GM12864 (cell line): ENCODE results near the gene ZNF813.
"Not testable (repeated sequence)": the region's sequence is repeated elsewhere in the genome, so short reads cannot be mapped to it uniquely, and the experiment has no call there.

Experiments used
- DNase-seq: peaks from one replicate; pipeline ENCODE4 v3.0.0-alpha.2; 2011; ENCODE audit warnings: low read depth
- H3K4me3 ChIP-seq: 2 replicates; pipeline ENCODE4 v1.5.1; 2011; ENCODE audit warnings: mild to moderate bottlenecking, low read depth, low read length, control low read depth
- TF ChIP-seq, protein P1 (sequence below): IDR thresholded peaks from 2 replicates; pipeline ENCODE4 v1.5.1; 2011; ENCODE audit warnings: low read depth, mild to moderate bottlenecking, moderate library complexity, low read length, control low read depth, inconsistent platforms; ENCODE audit errors: missing control alignments

ZNF813 gene

DNA sequence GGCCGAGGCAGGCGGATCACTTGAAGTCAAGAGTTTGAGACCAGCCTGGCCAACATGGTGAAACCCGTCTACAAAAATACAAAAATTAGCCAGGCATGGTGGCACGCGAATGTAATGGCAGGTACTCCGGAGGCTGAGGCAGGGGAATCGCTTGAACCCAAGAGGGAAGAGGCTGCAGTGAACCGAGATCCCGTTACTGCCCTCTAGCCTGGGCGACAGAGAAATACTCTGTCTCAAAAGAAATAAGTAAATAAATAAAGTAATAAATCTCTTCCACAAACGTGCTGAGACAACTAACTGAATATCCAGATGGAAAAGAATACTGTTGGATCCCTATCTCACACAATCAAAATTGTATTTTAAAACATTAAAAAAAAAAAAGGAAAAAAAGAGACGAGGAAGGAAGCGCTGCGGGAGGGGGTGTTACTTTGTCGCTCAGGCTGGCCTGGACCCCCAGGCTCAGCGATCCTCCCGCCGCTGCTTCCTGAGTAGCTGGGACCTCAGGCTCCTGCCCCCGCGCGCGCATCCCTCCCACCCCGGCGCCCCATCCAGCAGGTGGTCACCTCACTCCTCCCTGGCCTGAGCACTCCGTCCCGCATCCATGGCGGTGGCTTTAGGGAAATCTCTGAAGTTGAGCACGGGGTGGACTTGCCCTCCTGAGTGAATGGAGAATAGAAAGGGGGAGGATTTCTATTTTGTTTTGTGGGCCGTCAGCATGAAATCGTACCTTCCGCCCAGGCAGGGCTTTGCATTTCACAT, 628 bp upstream of the ZNF813 start:
- TF ChIP-seq, protein P1, sequence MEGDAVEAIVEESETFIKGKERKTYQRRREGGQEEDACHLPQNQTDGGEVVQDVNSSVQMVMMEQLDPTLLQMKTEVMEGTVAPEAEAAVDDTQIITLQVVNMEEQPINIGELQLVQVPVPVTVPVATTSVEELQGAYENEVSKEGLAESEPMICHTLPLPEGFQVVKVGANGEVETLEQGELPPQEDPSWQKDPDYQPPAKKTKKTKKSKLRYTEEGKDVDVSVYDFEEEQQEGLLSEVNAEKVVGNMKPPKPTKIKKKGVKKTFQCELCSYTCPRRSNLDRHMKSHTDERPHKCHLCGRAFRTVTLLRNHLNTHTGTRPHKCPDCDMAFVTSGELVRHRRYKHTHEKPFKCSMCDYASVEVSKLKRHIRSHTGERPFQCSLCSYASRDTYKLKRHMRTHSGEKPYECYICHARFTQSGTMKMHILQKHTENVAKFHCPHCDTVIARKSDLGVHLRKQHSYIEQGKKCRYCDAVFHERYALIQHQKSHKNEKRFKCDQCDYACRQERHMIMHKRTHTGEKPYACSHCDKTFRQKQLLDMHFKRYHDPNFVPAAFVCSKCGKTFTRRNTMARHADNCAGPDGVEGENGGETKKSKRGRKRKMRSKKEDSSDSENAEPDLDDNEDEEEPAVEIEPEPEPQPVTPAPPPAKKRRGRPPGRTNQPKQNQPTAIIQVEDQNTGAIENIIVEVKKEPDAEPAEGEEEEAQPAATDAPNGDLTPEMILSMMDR = no peak
- H3K4me3 ChIP-seq = peak overlapping the region; percentile 88
- DNase-seq = no peak

DNA sequence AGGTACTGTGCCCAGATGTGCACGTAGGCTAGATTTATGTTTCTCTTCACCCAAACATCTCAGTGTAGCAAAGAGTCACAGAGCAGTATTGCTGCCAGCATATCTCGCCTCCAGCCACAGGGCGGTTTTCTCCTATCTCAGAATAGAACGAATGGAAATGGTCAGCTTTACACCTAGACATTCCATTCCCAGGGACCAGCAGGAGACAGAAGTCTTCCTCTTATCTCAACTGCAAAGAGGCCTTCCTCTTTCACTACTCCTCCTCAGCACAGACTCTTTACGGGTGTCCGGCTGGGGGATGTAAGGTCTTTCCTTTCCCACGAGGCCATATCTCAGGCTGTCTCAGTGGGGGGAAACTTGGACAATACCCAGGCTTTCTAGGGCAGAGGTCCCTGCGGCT, 1.1 kb downstream of the ZNF813 start:
- H3K4me3 ChIP-seq = peak overlapping the region; percentile 88
- not testable (repeated sequence) for DNase-seq

DNA sequence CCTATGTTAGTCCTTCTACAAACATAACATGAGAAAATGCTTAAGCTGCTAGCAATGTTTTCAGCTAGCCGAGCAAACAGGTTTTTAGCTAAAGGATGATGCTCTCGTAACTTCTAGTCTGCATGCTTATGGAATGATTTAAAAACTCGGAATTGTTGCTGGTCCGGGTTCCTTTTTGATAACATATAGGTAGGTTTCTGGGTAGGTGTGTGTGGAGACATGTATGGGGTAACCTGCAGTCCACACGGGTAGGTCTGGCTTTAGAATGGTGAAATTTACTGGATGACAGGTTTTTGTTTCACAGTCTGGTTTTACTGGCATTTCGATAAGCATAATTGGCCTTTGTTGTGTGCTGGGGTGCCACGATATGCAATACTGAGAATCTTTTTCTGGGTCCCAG, 4.4 kb downstream of the ZNF813 start:
- TF ChIP-seq, protein P1 = no peak
- no peak for DNase-seq
- H3K4me3 ChIP-seq = no peak overlapping the region

DNA sequence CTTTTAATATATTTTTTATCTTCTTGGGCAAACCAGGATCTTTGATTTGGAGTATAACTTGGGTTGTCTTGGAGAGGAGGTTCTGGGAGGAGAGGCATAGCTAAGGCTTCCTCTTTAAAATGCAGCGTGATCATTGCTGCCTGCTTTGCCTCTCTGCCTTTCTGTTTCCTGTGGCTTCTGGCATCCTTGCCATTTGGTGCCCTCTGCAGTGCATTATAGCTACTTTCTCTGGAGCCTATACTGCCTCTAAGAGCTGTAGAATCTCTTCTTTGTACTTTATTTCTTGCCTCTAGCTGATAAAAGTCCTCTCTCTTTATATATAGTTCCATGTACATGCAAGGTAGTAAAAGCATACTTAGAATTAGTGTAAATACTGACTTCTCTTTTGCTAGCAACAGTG, 7.3 kb downstream of the ZNF813 start:
- H3K4me3 ChIP-seq, DNase-seq: not testable (repeated sequence)

DNA sequence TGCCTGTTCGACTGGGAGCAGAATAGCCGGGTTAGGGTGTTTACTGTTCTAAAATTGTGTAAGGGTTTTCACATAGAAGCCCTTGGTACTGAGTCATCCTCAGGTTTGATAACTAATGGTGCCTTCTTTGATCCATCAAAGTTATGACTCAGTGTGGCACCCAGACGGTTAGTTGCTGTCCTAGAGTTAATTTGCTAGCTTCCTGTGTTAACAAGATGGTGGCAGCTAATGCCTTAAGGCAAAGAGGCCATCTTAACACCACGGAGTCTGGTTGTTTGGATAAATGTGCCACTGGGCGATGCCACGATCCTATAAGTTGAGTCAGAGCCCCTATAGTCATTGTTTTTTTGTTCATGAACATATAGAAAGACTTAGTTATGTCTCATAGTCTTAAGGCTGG, 7.9 kb downstream of the ZNF813 start:
- not testable (repeated sequence) for DNase-seq, H3K4me3 ChIP-seq

DNA sequence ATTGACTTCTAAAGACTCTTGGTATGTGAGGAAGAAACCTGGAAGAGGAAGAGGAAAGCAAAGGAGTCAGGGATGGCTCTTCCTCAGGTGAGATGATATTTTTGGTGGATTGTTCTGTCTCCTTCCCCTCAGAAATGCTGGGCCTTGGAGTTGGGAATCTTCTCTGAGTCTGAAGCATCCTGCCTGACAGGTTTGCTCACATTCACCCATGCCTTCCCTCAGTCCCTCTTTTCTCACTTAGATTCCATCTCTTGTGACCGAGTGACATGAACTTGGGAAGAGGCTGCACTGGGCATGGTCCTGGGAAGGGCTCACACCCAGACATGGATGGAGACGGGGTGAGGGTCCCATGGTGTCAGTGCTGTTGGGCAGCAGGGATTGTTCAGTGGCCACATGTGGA, 16.2 kb downstream of the ZNF813 start:
- H3K4me3 ChIP-seq, DNase-seq: not testable (repeated sequence)

DNA sequence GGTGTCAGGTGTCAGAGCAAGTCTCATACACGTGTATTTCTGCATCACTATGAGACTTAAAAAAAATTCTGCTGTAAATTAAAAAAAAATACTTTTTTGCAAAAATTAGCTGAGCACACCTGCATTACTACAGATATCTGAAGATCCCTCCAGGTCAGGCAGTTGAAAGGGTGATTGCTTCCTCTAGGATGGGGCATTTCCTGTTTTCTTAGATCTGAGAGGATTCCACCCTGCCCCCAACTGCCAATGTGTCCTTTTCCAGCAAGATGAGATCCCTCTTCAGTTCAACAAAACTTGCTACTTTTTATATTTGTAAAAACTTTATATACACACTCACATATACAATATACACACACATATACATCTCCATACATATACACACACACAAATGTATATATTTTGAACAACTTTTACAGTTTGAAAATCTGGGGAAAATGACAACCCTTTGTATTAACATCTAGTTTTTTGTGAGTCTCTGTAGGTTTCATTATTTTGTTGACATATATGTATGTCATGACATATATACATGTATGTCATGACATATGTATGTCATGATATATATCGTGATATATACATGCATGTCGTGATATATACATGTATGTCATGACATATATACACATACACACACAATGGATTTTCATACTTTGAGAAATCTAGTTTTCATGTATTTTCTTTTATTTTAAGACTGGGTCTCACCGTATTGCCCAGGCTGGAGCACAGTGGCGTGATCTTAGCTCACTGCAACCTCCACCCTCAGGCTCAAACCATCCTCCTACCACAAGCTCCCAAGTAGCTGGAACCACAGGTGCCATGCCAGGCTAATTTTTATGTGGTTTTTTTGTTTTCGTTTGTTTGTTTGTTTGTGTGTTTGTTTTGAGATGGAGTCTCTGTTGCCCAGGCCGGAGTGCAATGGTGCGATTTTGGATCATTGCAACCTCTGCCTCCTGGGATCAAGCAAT, 17.8 kb downstream of the ZNF813 start:
- no peak for DNase-seq
- no peak overlapping the region for H3K4me3 ChIP-seq
- TF ChIP-seq, protein P1 = no peak

DNA sequence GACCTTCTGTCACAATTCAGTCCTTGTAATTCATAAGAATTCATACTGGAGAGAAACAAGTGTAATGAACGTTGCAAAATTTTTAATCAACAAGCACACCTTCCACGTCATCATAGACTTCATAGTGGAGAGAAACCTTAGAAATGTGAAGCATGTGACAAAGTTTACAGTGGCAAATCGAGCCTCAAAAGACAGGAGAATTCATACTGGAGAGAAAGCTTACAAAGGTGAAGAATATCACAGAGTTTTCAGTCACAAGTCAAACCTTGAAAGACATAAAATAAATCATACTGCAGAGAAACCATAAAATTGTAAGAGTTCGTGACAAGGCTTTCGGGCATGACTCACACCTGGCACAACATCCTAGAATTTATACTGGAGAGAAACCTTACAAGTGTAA, 24.6 kb downstream of the ZNF813 start:
- TF ChIP-seq, protein P1 = no peak
- no peak overlapping the region for H3K4me3 ChIP-seq
- no peak for DNase-seq

DNA sequence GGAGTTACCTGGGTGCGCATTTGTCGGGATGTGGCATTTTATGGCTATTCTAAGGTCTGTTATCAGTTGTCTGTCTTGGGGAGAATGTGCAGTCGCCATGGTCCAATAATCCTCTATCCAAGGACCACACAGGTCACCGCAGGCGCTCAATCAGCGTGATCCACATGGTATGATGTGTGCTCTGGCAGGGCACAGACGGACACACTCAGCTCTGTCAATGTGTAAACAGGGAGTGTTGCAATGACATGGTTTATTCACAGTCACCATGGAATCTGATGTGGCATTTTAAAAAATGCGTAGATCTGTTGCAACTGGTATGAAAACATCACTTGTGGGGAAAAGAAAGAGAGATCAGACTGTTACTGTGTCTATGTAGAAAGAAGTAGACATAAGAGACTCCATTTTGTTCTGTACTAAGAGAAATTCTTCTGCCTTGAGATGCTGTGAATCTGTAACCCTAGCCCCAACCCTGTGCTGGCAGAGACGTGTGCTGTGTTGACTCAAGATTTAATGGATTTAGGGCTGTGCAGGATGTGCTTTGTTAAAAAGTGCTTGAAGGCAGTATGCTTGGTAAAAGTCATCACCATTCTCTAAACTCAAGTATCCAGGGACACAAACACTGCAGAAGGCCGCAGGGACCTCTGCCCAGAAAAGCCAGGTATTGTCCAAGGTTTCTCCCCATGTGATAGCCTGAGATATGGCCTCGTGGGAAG, 29.9 kb downstream of the ZNF813 start:
- DNase-seq, H3K4me3 ChIP-seq: not testable (repeated sequence)

DNA sequence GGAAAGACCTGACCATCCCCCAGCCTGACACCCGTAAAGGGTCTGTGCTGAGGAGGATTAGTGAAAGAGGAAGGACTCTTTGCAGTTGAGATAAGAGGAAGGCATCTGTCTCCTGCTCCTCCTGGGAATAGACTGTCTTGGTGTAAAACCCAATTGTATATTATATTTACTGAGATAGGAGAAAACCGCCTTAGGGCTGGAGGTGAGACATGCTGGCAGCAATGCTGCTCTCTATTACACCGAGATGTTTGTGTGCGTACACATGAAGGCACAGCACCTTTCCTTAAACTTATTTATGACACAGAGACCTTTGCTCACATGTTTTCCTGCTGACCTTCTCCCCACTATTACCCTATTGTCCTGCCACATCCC, 30.5 kb downstream of the ZNF813 start:
- DNase-seq, H3K4me3 ChIP-seq: not testable (repeated sequence)

DNA sequence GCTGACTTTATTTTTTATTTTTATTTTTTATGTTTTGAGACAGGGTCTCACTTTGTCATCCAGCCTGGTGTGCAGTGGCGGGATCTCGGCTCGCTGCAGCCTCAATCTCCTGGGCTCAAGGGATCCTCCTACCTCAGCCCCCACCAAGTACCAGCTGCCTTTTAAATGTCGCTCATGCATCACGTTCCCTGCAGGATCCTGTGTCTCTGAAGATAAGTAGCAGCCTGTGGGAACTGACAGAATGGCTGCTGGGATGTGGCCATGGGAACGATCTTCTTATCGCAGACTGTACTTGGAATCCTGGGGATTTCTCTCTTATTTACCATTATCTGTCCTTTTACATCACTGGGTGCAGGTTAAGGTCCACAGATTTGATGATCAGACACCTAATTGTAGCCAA, 35.6 kb downstream of the ZNF813 start:
- not testable (repeated sequence) for DNase-seq, H3K4me3 ChIP-seq

DNA sequence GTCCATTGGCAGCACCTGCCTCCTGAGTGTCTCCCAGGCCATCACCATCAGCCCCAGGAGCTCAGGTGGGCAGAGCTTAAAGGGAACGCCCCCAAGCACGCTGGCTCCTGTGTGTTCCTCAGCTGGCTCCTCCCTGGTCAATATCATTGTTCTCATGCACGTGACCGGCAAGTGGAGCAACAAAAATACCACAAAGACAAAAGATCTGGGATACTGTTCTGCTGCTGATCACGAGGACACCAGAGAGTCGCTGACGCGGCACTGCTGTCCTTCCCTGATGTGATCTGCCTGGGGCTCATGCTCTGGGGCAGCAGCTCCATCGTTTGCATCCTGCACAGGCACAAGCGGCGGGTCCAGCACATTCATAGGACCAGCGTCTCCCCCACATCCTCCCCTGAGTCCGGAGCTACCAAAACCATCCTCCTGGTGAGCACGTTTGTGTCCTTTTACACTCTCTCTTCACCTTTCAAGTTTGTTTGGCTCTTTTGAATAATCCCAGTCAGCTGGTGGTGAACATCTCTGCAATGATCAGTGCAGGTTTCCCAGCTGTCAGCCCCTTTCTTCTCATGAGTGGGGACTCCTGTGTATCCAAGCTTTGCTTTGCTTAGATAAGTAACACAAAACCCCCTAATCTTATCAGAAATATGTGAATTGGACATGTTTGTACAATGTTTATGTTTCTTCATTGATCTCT, 36.3 kb downstream of the ZNF813 start:
- not testable (repeated sequence) for H3K4me3 ChIP-seq, DNase-seq

DNA sequence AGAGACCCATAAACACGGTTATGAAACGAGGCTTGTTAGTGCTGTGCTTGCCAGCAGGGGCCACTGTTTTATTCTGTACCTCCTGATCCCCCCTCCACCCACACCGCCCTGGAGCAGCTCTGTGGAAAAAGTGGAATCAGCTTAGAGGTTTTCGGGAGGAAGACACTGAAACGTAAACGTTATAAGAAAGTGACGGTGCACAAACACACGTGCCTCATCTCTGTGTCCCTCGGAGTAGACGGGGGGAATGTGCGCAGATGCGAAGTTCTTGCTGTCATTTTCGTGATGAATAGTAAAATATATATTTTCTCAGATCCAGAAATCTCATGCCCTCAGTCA, 36.8 kb downstream of the ZNF813 start:
- not testable (repeated sequence) for H3K4me3 ChIP-seq, DNase-seq
